ENCODE data around the gene SSR4.

SSR4 gene

GRCh38 chrX:153769158-153769864, 25.2 kb upstream of the SSR4 start:
- DNase-seq (ENCODE audit: low spot score), result no peak

- no peak for DNase-seq (ENCODE audit: low spot score)
These were observed 24.4 kb upstream of the SSR4 start for GRCh38 chrX:153769865-153770600.

- DNase-seq (ENCODE audit: low spot score), result no peak
These were observed 23.7 kb upstream of the SSR4 start for GRCh38 chrX:153770601-153771414.

- no peak for DNase-seq (ENCODE audit: low spot score)
These were observed 22.8 kb upstream of the SSR4 start for GRCh38 chrX:153771415-153772315.

- no peak for DNase-seq (ENCODE audit: low spot score)
These were observed 21.9 kb upstream of the SSR4 start for GRCh38 chrX:153772316-153773217.

GRCh38 chrX:153773218-153773611, 21.3 kb upstream of the SSR4 start:
- DNase-seq (ENCODE audit: low spot score), result no peak

- DNase-seq (ENCODE audit: low spot score), result no peak
These were observed 20.5 kb upstream of the SSR4 start for GRCh38 chrX:153773741-153774575.

GRCh38 chrX:153774576-153775292, 19.7 kb upstream of the SSR4 start:
- DNase-seq (ENCODE audit: low spot score), result no peak

GRCh38 chrX:153775293-153776119, 19.0 kb upstream of the SSR4 start:
- DNase-seq (ENCODE audit: low spot score), result no peak

GRCh38 chrX:153776120-153776599, 18.3 kb upstream of the SSR4 start:
- no peak for DNase-seq (ENCODE audit: low spot score)

- no peak for DNase-seq (ENCODE audit: low spot score)
These were observed 17.8 kb upstream of the SSR4 start for GRCh38 chrX:153776611-153777045.

GRCh38 chrX:153777261-153778090, 17.0 kb upstream of the SSR4 start:
- DNase-seq (ENCODE audit: low spot score), result no peak

- DNase-seq (ENCODE audit: low spot score), result no peak
These were observed 16.3 kb upstream of the SSR4 start for GRCh38 chrX:153778181-153778580.

- DNase-seq (ENCODE audit: low spot score), result no peak
These were observed 15.8 kb upstream of the SSR4 start for GRCh38 chrX:153778684-153779101.

- DNase-seq (ENCODE audit: low spot score), result no peak
These were observed 14.4 kb upstream of the SSR4 start for GRCh38 chrX:153779891-153780677.
